DMS53 (cell line): ENCODE data around the gene PIGV.

Experiments used
- DNase-seq: peaks from one replicate; lab custom pipeline; 2025; lab: John Stamatoyannopoulos, UW

PIGV gene

GRCh38 chr1:26772687-26773086, 15.1 kb upstream of the PIGV start:
- DNase-seq = no peak

DNA sequence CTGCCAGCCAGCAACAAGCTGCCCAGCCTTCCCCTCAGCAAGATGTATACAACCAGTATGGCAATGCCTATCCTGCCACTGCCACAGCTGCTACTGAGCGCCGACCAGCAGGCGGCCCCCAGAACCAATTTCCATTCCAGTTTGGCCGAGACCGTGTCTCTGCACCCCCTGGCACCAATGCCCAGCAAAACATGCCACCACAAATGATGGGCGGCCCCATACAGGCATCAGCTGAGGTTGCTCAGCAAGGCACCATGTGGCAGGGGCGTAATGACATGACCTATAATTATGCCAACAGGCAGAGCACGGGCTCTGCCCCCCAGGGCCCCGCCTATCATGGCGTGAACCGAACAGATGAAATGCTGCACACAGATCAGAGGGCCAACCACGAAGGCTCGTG, 13.3 kb upstream of the PIGV start:
- no peak for DNase-seq

- DNase-seq = no peak
Observed at GRCh38 chr1:26775666-26776065, 12.1 kb upstream of the PIGV start.

DNA sequence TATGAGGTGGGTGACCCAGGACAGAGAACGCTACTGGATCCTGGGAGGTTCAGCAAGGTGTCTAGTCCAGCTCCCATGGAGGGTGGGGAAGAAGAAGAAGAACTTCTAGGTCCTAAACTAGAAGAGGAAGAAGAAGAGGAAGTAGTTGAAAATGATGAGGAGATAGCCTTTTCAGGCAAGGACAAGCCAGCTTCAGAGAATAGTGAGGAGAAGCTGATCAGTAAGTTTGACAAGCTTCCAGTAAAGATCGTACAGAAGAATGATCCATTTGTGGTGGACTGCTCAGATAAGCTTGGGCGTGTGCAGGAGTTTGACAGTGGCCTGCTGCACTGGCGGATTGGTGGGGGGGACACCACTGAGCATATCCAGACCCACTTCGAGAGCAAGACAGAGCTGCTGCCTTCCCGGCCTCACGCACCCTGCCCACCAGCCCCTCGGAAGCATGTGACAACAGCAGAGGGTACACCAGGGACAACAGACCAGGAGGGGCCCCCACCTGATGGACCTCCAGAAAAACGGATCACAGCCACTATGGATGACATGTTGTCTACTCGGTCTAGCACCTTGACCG, 8.6 kb upstream of the PIGV start:
- DNase-seq = no peak

DNA sequence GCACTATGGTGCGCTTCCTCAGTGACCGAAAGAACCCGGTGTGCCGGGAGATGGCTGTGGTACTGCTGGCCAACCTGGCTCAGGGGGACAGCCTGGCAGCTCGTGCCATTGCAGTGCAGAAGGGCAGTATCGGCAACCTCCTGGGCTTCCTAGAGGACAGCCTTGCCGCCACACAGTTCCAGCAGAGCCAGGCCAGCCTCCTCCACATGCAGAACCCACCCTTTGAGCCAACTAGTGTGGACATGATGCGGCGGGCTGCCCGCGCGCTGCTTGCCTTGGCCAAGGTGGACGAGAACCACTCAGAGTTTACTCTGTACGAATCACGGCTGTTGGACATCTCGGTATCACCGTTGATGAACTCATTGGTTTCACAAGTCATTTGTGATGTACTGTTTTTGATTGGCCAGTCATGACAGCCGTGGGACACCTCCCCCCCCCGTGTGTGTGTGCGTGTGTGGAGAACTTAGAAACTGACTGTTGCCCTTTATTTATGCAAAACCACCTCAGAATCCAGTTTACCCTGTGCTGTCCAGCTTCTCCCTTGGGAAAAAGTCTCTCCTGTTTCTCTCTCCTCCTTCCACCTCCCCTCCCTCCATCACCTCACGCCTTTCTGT, 7.3 kb upstream of the PIGV start:
- DNase-seq = no peak

DNA sequence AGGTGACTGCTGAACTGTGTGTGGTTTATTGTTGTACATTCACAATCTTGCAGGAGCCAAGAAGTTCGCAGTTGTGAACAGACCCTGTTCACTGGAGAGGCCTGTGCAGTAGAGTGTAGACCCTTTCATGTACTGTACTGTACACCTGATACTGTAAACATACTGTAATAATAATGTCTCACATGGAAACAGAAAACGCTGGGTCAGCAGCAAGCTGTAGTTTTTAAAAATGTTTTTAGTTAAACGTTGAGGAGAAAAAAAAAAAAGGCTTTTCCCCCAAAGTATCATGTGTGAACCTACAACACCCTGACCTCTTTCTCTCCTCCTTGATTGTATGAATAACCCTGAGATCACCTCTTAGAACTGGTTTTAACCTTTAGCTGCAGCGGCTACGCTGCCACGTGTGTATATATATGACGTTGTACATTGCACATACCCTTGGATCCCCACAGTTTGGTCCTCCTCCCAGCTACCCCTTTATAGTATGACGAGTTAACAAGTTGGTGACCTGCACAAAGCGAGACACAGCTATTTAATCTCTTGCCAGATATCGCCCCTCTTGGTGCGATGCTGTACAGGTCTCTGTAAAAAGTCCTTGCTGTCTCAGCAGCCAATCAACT, 6.4 kb upstream of the PIGV start:
- no peak for DNase-seq

GRCh38 chr1:26782521-26783212, 5.1 kb upstream of the PIGV start:
- DNase-seq = no peak

DNA sequence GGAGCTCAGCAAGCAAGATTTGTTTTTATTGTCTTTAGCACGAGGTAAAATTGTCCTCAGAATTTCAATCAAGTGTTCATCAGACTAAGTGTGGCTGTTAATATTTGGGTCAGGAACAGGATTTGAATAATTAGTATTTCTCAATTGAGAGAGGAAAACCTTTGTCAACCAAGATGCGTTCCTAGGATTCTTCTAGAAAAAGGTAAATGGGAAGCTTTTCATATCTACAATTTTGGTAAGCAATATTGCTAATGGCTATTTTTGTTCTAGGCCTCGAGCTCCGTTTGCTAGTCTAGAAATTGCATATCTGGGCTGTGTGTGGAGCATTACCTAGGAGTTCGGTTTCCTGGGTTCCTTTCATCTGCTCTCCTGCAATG, 4.1 kb upstream of the PIGV start:
- no peak for DNase-seq

GRCh38 chr1:26784023-26784871, 3.5 kb upstream of the PIGV start:
- peak; percentile 25 for DNase-seq

DNA sequence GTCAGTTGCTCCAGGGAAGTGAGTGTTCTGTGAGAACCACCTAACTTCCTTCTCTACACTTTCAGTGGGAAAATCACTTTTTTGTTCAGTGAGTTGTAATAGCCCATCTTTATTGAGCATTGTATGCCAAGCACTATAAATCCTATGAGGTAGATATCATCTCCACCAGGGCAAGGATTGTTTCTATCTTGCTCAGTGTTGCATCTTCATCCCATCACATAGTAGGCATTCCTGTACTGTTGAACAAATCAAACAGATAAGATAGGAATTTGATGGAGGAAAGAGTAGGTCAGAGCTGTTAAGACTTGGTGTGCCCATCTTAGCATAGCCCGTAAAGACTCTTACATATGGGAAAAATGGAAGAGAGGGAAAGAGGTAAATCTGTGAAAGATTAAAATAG, 2.9 kb upstream of the PIGV start:
- DNase-seq = no peak

DNA sequence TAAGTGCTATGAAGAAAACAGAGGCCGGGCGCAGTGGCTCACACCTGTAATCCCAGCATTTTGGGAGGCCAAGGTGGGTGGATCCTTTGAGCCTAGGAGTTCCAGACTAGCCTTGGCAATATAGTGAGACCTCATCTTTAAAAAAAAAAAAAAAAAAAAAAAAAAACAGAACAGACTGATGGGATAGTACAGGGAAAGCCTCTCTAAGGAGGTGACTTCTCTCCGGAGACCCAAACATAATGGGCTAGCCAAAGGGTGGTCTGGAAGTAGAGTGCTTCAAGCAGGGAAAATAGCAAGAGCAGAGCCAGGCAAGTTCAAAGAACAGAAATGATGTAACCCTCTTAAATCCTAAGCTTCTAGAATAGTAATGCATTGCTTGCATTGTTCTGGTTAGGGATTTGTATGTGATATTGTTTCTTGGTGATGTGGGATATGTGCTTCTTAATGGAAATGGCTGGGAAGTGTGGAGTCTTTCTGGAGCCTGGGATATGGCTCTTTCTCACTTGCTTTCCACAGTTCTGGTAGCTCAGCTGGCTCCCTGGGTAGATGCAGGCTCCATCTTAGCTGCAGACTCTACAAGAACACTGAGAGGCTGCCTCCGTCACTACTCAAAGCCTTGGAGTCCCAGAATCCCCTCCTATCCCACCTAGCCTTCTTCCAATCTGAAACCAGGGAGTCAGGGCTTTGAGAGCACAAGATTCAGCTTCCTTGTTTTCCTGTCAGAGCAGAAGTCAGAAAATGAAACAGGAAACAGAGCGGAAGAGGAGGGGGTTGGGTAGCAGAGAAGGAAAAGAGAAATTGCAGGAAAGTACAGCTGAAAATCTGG, 1.9 kb upstream of the PIGV start:
- DNase-seq = peak; percentile 39

GRCh38 chr1:26786437-26787380, 1.0 kb upstream of the PIGV start:
- DNase-seq = peak; percentile 66

GRCh38 chr1:26787381-26787705, 407 bp upstream of the PIGV start:
- peak; percentile 89 for DNase-seq

- no peak for DNase-seq
Observed at GRCh38 chr1:26788515-26788785, 700 bp downstream of the PIGV start.

GRCh38 chr1:26788836-26789611, 1.3 kb downstream of the PIGV start:
- DNase-seq = peak; percentile 90

DNA sequence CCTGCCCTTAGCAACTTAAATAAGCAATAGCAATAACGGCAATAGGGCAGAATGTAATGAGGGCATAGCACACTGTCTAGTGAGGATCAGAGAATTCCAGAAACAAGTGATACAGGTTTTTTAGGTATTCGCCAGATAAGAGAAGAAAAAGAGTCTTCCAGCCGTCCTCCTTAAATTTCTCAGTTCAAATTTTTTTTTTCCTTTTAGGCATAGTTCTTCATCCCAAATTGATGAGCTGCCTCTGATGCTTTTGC, 1.8 kb downstream of the PIGV start:
- DNase-seq = no peak

- DNase-seq = no peak
Observed at GRCh38 chr1:26789931-26790330, 2.2 kb downstream of the PIGV start.

DNA sequence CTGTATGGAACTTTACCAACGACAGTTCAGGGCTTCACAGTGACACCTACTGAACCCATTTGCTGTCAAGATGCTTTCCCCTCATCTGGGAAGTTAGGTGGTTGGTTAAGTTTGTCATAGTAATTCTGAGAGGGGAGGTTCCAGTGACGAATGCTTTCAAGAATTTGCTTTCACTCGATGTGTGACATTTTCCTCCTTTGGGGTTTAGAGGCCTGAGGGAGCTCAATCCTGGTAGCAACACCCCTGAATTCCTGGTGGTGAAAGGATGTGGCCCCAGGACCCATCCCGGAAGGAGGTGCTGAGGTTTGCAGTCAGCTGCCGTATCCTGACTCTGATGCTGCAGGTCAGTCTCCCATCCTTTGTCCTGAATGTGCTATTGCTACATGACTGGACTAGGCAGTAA, 2.8 kb downstream of the PIGV start:
- no peak for DNase-seq

DNA sequence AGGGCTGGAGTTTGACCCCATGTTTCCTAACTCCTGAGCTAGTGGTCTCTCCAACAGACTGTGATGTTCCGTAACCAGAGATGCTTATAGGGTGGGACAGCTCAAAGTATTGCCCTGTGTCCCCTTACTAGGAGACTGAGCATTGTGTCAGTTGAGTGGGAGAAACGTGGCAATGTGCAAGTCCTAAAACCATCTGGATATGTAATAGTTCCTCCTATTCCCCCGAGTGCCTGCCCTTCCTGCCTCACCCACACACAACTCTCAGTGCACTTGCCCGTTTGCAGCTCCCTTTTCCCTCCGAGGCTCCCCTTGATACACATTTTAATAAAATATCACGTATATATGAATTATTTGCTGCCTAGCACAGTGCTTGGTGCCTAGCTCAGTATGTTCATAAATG, 3.4 kb downstream of the PIGV start:
- DNase-seq = no peak

- DNase-seq = no peak
Observed at GRCh38 chr1:26791626-26792025, 3.9 kb downstream of the PIGV start.
